ENCODE results near the gene XPC. TPM values are rescaled to one million over a fixed set of nuclear protein-coding genes. Genes with fewer than 3 reads are reported as not detected.

Gene XPC
- total and polyA plus RNA-seq, 2 of the 8 experiments (the other 6 are each of a cell fraction or from before 2014, with no cell fraction given) = 8.8 to 27.3 TPM

- Histone ChIP-seq H3K23ac (ENCODE audit: insufficient read length) (no peak overlapping the region), H3K4me3 (ENCODE audit: extremely low read depth in 1 of 4, insufficient read depth in 2 of 4, low read depth in 3 of 4, low read length in 4 of 4) (no peak overlapping the region), H3K9me3 (ENCODE audit: insufficient read depth in 2 of 2, low read depth in 1 of 2, low read length in 1 of 2) (no peaks in the 10 kb centered on the region), H3K27ac (ENCODE audit: low read depth, low read length) (no peak overlapping the region), H2BK120ac (replicated peaks; ENCODE audit: low read depth, low read length) (no peak overlapping the region), H4K5ac (ENCODE audit: insufficient read length, low read depth, low read length) (no peak overlapping the region), H3K9ac (replicated peaks in 1 of 4; ENCODE audit: extremely low read depth in 1 of 4, low read depth in 3 of 4, low read length in 3 of 4) (no peak overlapping the region), H2BK15ac (ENCODE audit: low read length) (no peak overlapping the region), H4K91ac (replicated peaks; ENCODE audit: insufficient read length, low read length) (no peak overlapping the region), H3K23me2 (ENCODE audit: low read depth, low read length) (no peaks in the 10 kb centered on the region; the same call in 1 of the 2 replicates), H4K8ac (ENCODE audit: extremely low read depth, insufficient read depth, low read length) (no peak overlapping the region; the same call in 1 of the 2 replicates), H4K20me1 (replicated peaks in 1 of 2; ENCODE audit: control insufficient read depth in 1 of 2, insufficient read depth in 2 of 2, low read length in 2 of 2) (peaks cover 6 to 7% of the 10 kb centered on the region in 2 experiments), H2BK20ac (ENCODE audit: low read length) (no peak overlapping the region), H3K4me1 (replicated peaks in 1 of 4; ENCODE audit: control insufficient read depth in 3 of 4, insufficient read depth in 4 of 4, low read length in 3 of 4) (peaks cover 0 to 14% (median 9%) of the 10 kb centered on the region in 4 experiments; a peak in 6 of 7 replicates), H2AK5ac (ENCODE audit: low read depth, low read length) (no peak overlapping the region), H2BK5ac (ENCODE audit: low read depth, low read length) (no peak overlapping the region), H2AFZ (ENCODE audit: low read length) (no peak overlapping the region), H3K79me2 (ENCODE audit: control insufficient read depth in 1 of 2, insufficient read depth in 2 of 2, low read length in 2 of 2) (no peaks in the 10 kb centered on the region), H3K4ac (replicated peaks; ENCODE audit: insufficient read length, low read depth, low read length) (no peak overlapping the region), H3K36me3 (ENCODE audit: control insufficient read depth in 2 of 4, insufficient read depth in 4 of 4, low read length in 3 of 4) (peaks cover 0 to 18% (median 9%) of the 10 kb centered on the region in 4 experiments; a peak in 5 of 8 replicates), H2BK12ac (ENCODE audit: low read depth, low read length) (no peak overlapping the region), H3K4me2 (ENCODE audit: insufficient read depth in 1 of 2, low read depth in 2 of 2, low read length in 2 of 2) (no peak overlapping the region), H3K56ac (replicated peaks; ENCODE audit: insufficient read length, low read depth, low read length) (no peak overlapping the region), H3K27me3 (replicated peaks in 1 of 4; ENCODE audit: control insufficient read depth in 3 of 4, extremely low read depth in 1 of 4, insufficient read depth in 3 of 4, low read length in 3 of 4) (no peaks in the 10 kb centered on the region), H3K18ac (ENCODE audit: extremely low read depth, low read length) (no peak overlapping the region), H3K14ac (ENCODE audit: insufficient read length) (no peak overlapping the region), H3K79me1 (ENCODE audit: low read depth, low read length) (no peaks in the 10 kb centered on the region)
- FAIRE-seq (no peak), DNase-seq (ENCODE audit: low read depth in 1 of 2, low spot score in 2 of 2) (no peak)
- POLR2A ChIA-PET (ENCODE audit: partially characterized antibody) = interaction anchor here (1.0 to 1.4 kb wide), 4 partner anchors 17 to 256 kb away, joined by 3 to 4 read pairs (median 3); partner anchors contain the start of genes LSM3 and XPC
- WGBS, 2 experiments (ENCODE audit: extremely low coverage in 1 of 2, insufficient coverage in 1 of 2, insufficient read length in 1 of 2, insufficient replicate concordance in 2 of 2, low coverage in 1 of 2, low lambda C conversion rate in 2 of 2, missing lambda C conversion rate in 1 of 2) = 94% methylated on average over 8 of the region's 11 CpGs; no CpG with 5 or more reads in 1 of the 2 experiments
- CTCF ChIA-PET (ENCODE audit: partially characterized antibody) = interaction anchor here (0.6 to 3.1 kb wide), 14 partner anchors 10 to 256 kb away, joined by 3 to 14 read pairs (median 5); partner anchors contain the start of genes CHCHD4 and TMEM43
- no peak for TF ChIP-seq SAP30 (IDR thresholded peaks at IDR 0.05; ENCODE audit: insufficient read depth, insufficient replicate concordance, low read length)
- TF ChIP-seq CBX5 (IDR thresholded peaks at IDR 0.05; ENCODE audit: low read depth, low read length) = no peak
- TF ChIP-seq GTF2F1 (IDR thresholded peaks at IDR 0.05; ENCODE audit: borderline replicate concordance, low read depth, low read length) = no peak
- no peak for TF ChIP-seq CTBP2 (IDR thresholded peaks at IDR 0.05; ENCODE audit: borderline replicate concordance, insufficient read depth, insufficient read length, low read length)
- peak; percentile 17 to 33 (median 27); a peak in 2 of 4 replicates for TF ChIP-seq CTCF (IDR thresholded peaks at IDR 0.05; ENCODE audit: control extremely low read depth in 1 of 3, insufficient read depth in 1 of 3, low read depth in 1 of 3, low read length in 3 of 3)
- no peak for TF ChIP-seq ATF2 (IDR thresholded peaks at IDR 0.05; ENCODE audit: low read length)
- TF ChIP-seq BRCA1 (IDR thresholded peaks at IDR 0.05; ENCODE audit: low read depth, low read length) = no peak
Observed at GRCh38 chr3:14152233-14152962, 26.0 kb downstream of the XPC start.

All from H1 (cell line).